K562 (cell line): ENCODE measurements around the gene KIF26A. TPM values are rescaled to one million over a fixed set of nuclear protein-coding genes. Genes with fewer than 3 reads are reported as not detected.

ENCODE experiments used
- ATAC-seq: fragments of 200-7000 bp; cut with Tn5 transposase; 3 replicates; pipeline ENCODE4 v1.9.1; 2020; ENCODE audit warnings: moderate library complexity
- BruUV-seq: library from RNA; stranded (reverse); fragments of 400-500 nt; replicated peaks from 2 replicates; lab custom pipeline; 2021; lab: Mats Ljungman, UMichigan
- CTCF ChIA-PET: fragments of 300-600 bp; formaldehyde crosslinking; extraction: SDS; loops from one replicate; lab custom pipeline; 2021; ENCODE audit warnings: low intra/inter-chr PET ratio; lab: Yijun Ruan, JAX
- POLR2A ChIA-PET: fragments of 300-600, 350-650 bp; sonication (Branson Sonifier 250); formaldehyde crosslinking; extraction: SDS; loops from one replicate; lab custom pipeline; 2021; ENCODE audit warnings: antibody characterized with exemption, inconsistent platforms; lab: Yijun Ruan, JAX
- DNase-seq, 4 experiments: peaks; one replicate each; pipeline versions ENCODE4 v3.0.0 to v3.0.0-alpha.2; 2011 to 2018; ENCODE audit warnings: low spot score in 3 of 4, mixed read lengths in 3 of 4; ENCODE audit errors: extremely low read depth in 1 of 4
- FAIRE-seq: peaks from 2 replicates; lab custom pipeline; 2011; peaks lifted over from hg19 to GRCh38; lab: Jason Lieb, UNC
- H2AFZ ChIP-seq: 2 replicates; pipeline ENCODE4 v1.6.0; 2011; ENCODE audit warnings: low read depth, low read length, control low read depth, inconsistent platforms
- H3K27ac ChIP-seq: fragments of 200-600 bp; 3 replicates; pipeline ENCODE4 v1.8.0; 2011; ENCODE audit warnings: low read depth, mild to moderate bottlenecking, control low read depth, inconsistent platforms, low read length, moderate library complexity, mixed read lengths; ENCODE audit errors: extremely low read depth
- H3K27me3 ChIP-seq, 2 experiments: fragments of 300-600 bp in 1 of 2; 2 replicates in 1 of 2; 3 replicates in 1 of 2; pipeline versions ENCODE4 v1.6.0 to v1.8.0; 2011; ENCODE audit warnings: inconsistent platforms in 2 of 2, low read length in 2 of 2, mild to moderate bottlenecking in 1 of 2, mixed read lengths in 1 of 2, moderate library complexity in 1 of 2; ENCODE audit not compliant: control insufficient read depth in 2 of 2, insufficient read depth in 2 of 2
- H3K36me3 ChIP-seq: fragments of 300-600 bp; 3 replicates; pipeline ENCODE4 v1.8.0; 2011; ENCODE audit warnings: mild to moderate bottlenecking, low read length, inconsistent platforms; ENCODE audit not compliant: control insufficient read depth, insufficient read depth
- H3K4me1 ChIP-seq, 2 experiments: fragments of 200-600 bp in 1 of 2; replicated peaks in 1 of 2; 2 replicates in 1 of 2; 3 replicates in 1 of 2; pipeline versions ENCODE4 v1.5.1 to v1.8.0; 2011; ENCODE audit warnings: inconsistent platforms in 2 of 2, low read length in 2 of 2, mild to moderate bottlenecking in 1 of 2, mixed read lengths in 1 of 2, moderate library complexity in 1 of 2; ENCODE audit not compliant: control insufficient read depth in 2 of 2, insufficient read depth in 2 of 2
- H3K4me2 ChIP-seq: 2 replicates; pipeline ENCODE4 v1.6.1; 2011; ENCODE audit warnings: low read length, control low read depth, inconsistent platforms, mixed read lengths; ENCODE audit not compliant: insufficient read depth
- H3K4me3 ChIP-seq: fragments of 200-600 bp; sonication (generic), shearing (Covaris generic); 2 replicates; pipeline ENCODE4 v1.5.1; 2016; ENCODE audit warnings: control low read depth, inconsistent platforms
- H3K79me2 ChIP-seq: fragments of 200-600 bp; 3 replicates; pipeline ENCODE4 v1.8.0; 2011; ENCODE audit warnings: low read length, inconsistent platforms; ENCODE audit not compliant: control insufficient read depth, insufficient read depth
- H3K9ac ChIP-seq, 2 experiments: 2 replicates each; pipeline versions ENCODE4 v1.6.0 to v1.6.1; 2011; ENCODE audit warnings: low read depth in 2 of 2, low read length in 2 of 2, control low read depth in 1 of 2, inconsistent platforms in 1 of 2, mild to moderate bottlenecking in 1 of 2, mixed read lengths in 1 of 2; ENCODE audit not compliant: insufficient read depth in 1 of 2
- H3K9me1 ChIP-seq: one replicate; pipeline ENCODE4 v1.6.0; 2011; ENCODE audit warnings: inconsistent platforms, mild to moderate bottlenecking, low read length, moderate library complexity; ENCODE audit not compliant: control insufficient read depth, insufficient read depth
- H3K9me3 ChIP-seq: replicated peaks from 2 replicates; pipeline ENCODE4 v1.5.1; 2011; ENCODE audit warnings: low read depth, low read length, inconsistent platforms; ENCODE audit not compliant: control insufficient read depth, insufficient read depth
- H4K20me1 ChIP-seq: replicated peaks from 2 replicates; pipeline ENCODE4 v1.6.1; 2011; ENCODE audit warnings: low read length, inconsistent platforms, mixed read lengths; ENCODE audit not compliant: control insufficient read depth, insufficient read depth
- BMI1 ChIP-seq: fragments of 150-350 bp; IDR thresholded peaks from 2 replicates; pipeline ENCODE4 v1.6.1; 2014; ENCODE audit warnings: low read length
- KLF13 ChIP-seq: fragments of 450-650 bp; IDR thresholded peaks from 2 replicates; pipeline ENCODE4 v1.6.1; 2016; ENCODE audit warnings: missing genetic modification characterization, low read depth, mild to moderate bottlenecking, missing compliant biosample characterization, moderate library complexity, borderline replicate concordance
- PCBP1 ChIP-seq: fragments of 200-400 bp; formaldehyde crosslinking; IDR thresholded peaks from 2 replicates; pipeline ENCODE4 v1.6.1; 2018; ENCODE audit warnings: mild to moderate bottlenecking, low read depth, low read length; ENCODE audit not compliant: poor library complexity, severe bottlenecking
- ZNF764 ChIP-seq: fragments of 250-450 bp; sonication (Bioruptor Pico); IDR thresholded peaks from 2 replicates; pipeline ENCODE4 v1.4.0; 2020; ENCODE audit warnings: low read depth, mild to moderate bottlenecking, moderate library complexity
- WGBS: fragments of 100-300 bp; shearing (Covaris generic); methylation state at CpG from one replicate; pipeline ENCODE4 v1.1.6; 2016; ENCODE audit warnings: low coverage, mixed read lengths; ENCODE audit not compliant: insufficient coverage; ENCODE audit errors: missing lambda C conversion rate; 5-methylcytosine and 5-hydroxymethylcytosine counted together
- in situ Hi-C: fragments of 300-500 bp; cut with MboI; formaldehyde crosslinking; loops from 4 replicates; pipeline ENCODE4 v1.15.0; 2018; ENCODE audit warnings: inconsistent platforms, mixed read lengths
- intact Hi-C: fragments of 100-400 bp; cut with micrococcal nuclease; formaldehyde crosslinking; loops from 2 replicates; pipeline ENCODE4 v1.14.2; 2022
- polyA plus RNA-seq, 8 experiments: library from polyadenylated mRNA; depleted of rRNA in 4 of 8; stranded (reverse) in 5 of 8; unstranded in 3 of 8; fragments of >200 nt; fragmentation: Nextera tagmentation in 2 of 8; fragmentation: Illumina TruSeq in 1 of 8; extraction: Ambion mirVana in 2 of 8; extraction: Trizol in 1 of 8; gene quantifications; 2 replicates each; pipeline versions ENCODE4 v1.2.1 to v1.2.3, GENCODE V29; 2011 to 2014; ENCODE audit warnings: inconsistent platforms in 1 of 8, missing spikeins in 1 of 8
- total RNA-seq, 7 experiments: library from RNA; depleted of rRNA in 6 of 7; stranded (reverse); fragments of >200 nt in 6 of 7; fragmentation: Illumina TruSeq in 2 of 7; extraction: Trizol in 2 of 7; gene quantifications; 2 replicates each; pipeline versions ENCODE4 v1.2.1 to v1.2.3, GENCODE V29; 2011 to 2021; ENCODE audit warnings: low replicate concordance in 1 of 7
- TF ChIP-seq, protein P1 (sequence below): fragments of 250-450 bp; sonication (Bioruptor Pico); IDR thresholded peaks from 2 replicates; pipeline ENCODE4 v1.4.0; 2020

KIF26A gene
- total and polyA plus RNA-seq, 9 of the 15 experiments (the other 6 are each of a cell fraction or from before 2014, with no cell fraction given) = 0.04 TPM; not detected in 8

DNA sequence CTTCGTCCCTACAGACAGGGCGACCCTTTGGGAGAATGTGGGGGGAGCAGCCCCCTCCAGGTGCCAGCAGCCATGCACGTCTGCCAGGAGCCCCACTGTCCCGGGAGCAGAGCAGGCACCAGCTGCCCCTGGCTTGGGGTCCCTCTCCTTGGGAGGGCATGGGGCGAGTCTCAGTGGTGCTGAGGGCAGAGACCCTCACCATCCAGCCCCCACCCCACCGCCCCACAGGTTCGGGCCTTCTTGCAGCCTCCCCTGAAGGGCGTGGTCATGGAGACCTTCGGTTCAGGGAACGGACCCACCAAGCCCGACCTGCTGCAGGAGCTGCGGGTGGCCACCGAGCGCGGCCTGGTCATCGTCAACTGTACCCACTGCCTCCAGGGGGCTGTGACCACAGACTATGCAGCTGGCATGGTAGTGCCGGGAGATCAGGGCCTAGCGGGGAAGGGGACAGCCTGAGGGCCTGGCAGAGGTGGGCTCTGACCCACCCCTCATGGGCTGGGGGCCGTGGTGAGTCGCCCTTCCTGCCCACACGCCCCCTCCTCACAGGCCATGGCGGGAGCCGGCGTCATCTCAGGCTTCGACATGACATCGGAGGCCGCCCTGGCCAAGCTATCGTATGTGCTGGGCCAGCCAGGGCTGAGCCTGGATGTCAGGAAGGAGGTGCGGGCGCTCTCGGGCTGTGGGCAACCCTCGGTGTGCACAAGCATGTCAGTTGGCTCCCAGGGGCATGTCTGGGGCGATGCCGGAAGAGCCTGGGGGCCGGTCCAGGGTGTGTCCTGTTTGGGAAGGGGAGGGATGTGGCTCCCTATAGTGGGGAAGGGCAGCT is 34.1 kb upstream of the KIF26A start:
- H3K9me3 ChIP-seq = no peaks in the 10 kb centered on the region
- ChIA-PET POLR2A (no interaction called here), CTCF (no interaction called here)
- peaks cover 0 to 25% of the 10 kb centered on the region in 2 experiments; a peak in 1 of 5 replicates for H3K27me3 ChIP-seq
- H3K4me3 ChIP-seq = no peak overlapping the region
- no peak overlapping the region for H3K4me2 ChIP-seq
- no peak for TF ChIP-seq PCBP1
- no peak for TF ChIP-seq ZNF764 (CRISPR knock-in tag)
- intact Hi-C loops (no loop called here), in situ Hi-C loops (no loop called here)
- no peak for ATAC-seq
- DNase-seq = no peak
- H3K27ac ChIP-seq = no peak overlapping the region
- H3K36me3 ChIP-seq = no peaks in the 10 kb centered on the region
- 8% methylated on average over 10 of the region's 35 CpGs for WGBS
- H3K9ac ChIP-seq = no peak overlapping the region
- H3K4me1 ChIP-seq = peaks cover 0 to 24% of the 10 kb centered on the region in 2 experiments; a peak in 2 of 5 replicates
- H2AFZ ChIP-seq = no peak overlapping the region
- BruUV-seq = no TSS peak
- no peaks in the 10 kb centered on the region for H3K9me1 ChIP-seq
- no peaks in the 10 kb centered on the region for H3K79me2 ChIP-seq
- H4K20me1 ChIP-seq = no peaks in the 10 kb centered on the region
- no peak for FAIRE-seq

DNA sequence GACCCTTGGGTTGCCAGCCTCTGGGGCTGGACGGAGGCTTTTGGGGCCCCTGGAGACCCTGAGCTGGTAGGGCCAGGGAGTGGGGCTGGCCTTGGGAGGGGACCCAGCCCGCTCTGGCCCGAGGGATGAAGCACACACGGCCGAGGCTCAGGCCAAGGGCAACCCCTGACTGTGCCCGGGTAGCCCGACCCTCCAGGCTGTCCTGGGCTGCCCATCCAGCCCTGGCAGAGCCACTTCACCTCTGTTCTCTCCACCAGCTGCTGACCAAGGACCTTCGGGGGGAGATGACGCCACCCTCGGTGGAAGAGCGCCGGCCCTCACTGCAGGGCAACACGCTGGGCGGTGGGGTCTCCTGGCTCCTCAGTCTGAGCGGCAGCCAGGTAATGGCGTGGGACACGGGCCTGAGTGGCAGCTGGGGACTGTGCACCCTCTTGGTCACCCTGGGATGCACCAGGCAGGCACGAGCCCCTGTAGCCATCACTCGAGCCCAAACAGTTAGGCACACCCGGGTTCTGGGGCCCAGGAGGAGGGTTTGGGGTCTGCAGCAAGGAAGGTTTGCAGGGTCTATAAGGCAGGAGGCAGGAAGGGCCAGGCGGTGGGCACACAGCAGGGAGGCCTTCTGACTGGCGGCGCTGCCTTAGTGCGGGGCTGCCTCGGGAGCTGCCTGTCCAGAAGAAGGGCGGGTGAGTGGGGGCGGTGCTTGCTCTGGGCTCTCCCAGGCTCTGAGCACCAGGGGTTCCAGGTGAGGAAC is 33.1 kb upstream of the KIF26A start:
- Histone ChIP-seq H3K4me1 (peaks cover 0 to 24% of the 10 kb centered on the region in 2 experiments; a peak in 2 of 5 replicates), H3K27ac (no peak overlapping the region), H2AFZ (no peak overlapping the region), H4K20me1 (no peaks in the 10 kb centered on the region), H3K4me3 (no peak overlapping the region), H3K27me3 (peaks cover 0 to 25% of the 10 kb centered on the region in 2 experiments; a peak in 1 of 5 replicates), H3K9me3 (no peaks in the 10 kb centered on the region), H3K9ac (no peak overlapping the region), H3K36me3 (no peaks in the 10 kb centered on the region), H3K9me1 (no peaks in the 10 kb centered on the region), H3K79me2 (no peaks in the 10 kb centered on the region), H3K4me2 (no peak overlapping the region)
- no TSS peak for BruUV-seq
- CTCF ChIA-PET = no interaction called here
- no peak for DNase-seq
- ATAC-seq = no peak
- in situ Hi-C loops (no loop called here), intact Hi-C loops (no loop called here)
- 2% methylated on average over 25 of the region's 27 CpGs for WGBS
- POLR2A ChIA-PET = no interaction called here
- FAIRE-seq = no peak
- TF ChIP-seq KLF13 (tag) = no peak
- TF ChIP-seq, protein P1, sequence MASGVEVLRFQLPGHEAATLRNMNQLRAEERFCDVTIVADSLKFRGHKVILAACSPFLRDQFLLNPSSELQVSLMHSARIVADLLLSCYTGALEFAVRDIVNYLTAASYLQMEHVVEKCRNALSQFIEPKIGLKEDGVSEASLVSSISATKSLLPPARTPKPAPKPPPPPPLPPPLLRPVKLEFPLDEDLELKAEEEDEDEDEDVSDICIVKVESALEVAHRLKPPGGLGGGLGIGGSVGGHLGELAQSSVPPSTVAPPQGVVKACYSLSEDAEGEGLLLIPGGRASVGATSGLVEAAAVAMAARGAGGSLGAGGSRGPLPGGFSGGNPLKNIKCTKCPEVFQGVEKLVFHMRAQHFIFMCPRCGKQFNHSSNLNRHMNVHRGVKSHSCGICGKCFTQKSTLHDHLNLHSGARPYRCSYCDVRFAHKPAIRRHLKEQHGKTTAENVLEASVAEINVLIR (CRISPR knock-in tag) = no peak
- TF ChIP-seq BMI1 = no peak
